CD4-positive, alpha-beta T cell (primary cell): ENCODE results near the gene FRMD4B. TPM values are rescaled to one million over a fixed set of nuclear protein-coding genes. Genes with fewer than 3 reads are reported as not detected.

Source experiments
- ATAC-seq: fragments of 200-7000 bp; cut with Tn5 transposase; one replicate; pipeline ENCODE4 v1.10.0; 2022; ENCODE audit warnings: mild to moderate bottlenecking; ENCODE audit not compliant: poor library complexity
- CTCF ChIA-PET: fragments of 350-600 bp; sonication (Branson Sonifier 250); formaldehyde crosslinking; loops from one replicate; lab custom pipeline; 2021; ENCODE audit warnings: antibody characterized with exemption, inconsistent platforms; lab: Charles Lee
- POLR2A ChIA-PET: fragments of 350-600 bp; sonication (Branson Sonifier 250); formaldehyde crosslinking; loops from one replicate; lab custom pipeline; 2021; ENCODE audit warnings: antibody characterized with exemption, inconsistent platforms; lab: Charles Lee
- DNase-seq, 14 experiments: peaks; one replicate each; pipeline ENCODE4 v3.0.0-alpha.2; 2013 to 2020; ENCODE audit warnings: mixed read lengths in 2 of 14
- H3K27ac ChIP-seq, 2 donors: one replicate each; pipeline versions ENCODE4 v1.5.1 to v1.7.0; 2013; ENCODE audit warnings: low read length in 2 of 2, low read depth in 1 of 2, mild to moderate bottlenecking in 1 of 2
- H3K27me3 ChIP-seq, 2 experiments: 1 replicate in 1 of 2; 2 replicates in 1 of 2; pipeline versions ENCODE4 v1.6.1 to v1.7.0; 2013; ENCODE audit warnings: low read length in 2 of 2, control low read depth in 1 of 2, mild to moderate bottlenecking in 1 of 2, moderate library complexity in 1 of 2; ENCODE audit not compliant: insufficient read depth in 2 of 2, control insufficient read depth in 1 of 2
- H3K36me3 ChIP-seq: one replicate; pipeline ENCODE4 v1.6.1; 2013; ENCODE audit warnings: low read length, control low read depth; ENCODE audit not compliant: insufficient read depth
- H3K4me1 ChIP-seq: one replicate; pipeline ENCODE4 v1.6.1; 2013; ENCODE audit warnings: low read length, control low read depth; ENCODE audit not compliant: insufficient read depth
- H3K4me3 ChIP-seq: one replicate; pipeline ENCODE4 v1.5.1; 2013; ENCODE audit warnings: mild to moderate bottlenecking, low read length, moderate library complexity
- H3K9me3 ChIP-seq, 2 experiments: 1 replicate in 1 of 2; 2 replicates in 1 of 2; pipeline versions ENCODE4 v1.6.1 to v1.7.0; 2013; ENCODE audit warnings: low read length in 2 of 2, mild to moderate bottlenecking in 2 of 2, control low read depth in 1 of 2, moderate library complexity in 1 of 2; ENCODE audit not compliant: control insufficient read depth in 1 of 2, insufficient read depth in 1 of 2
- H3K27ac Mint-ChIP-seq: one replicate; pipeline ENCODE4 v1.8.0; 2020; ENCODE audit warnings: mixed read lengths
- H3K27me3 Mint-ChIP-seq: one replicate; pipeline ENCODE4 v1.8.0; 2021; ENCODE audit warnings: mixed read lengths
- H3K36me3 Mint-ChIP-seq: one replicate; pipeline ENCODE4 v1.8.0; 2021; ENCODE audit warnings: low read depth, mixed read lengths
- H3K4me1 Mint-ChIP-seq: one replicate; pipeline ENCODE4 v1.8.0; 2021; ENCODE audit warnings: low read depth, mixed read lengths
- H3K4me3 Mint-ChIP-seq: one replicate; pipeline ENCODE4 v1.8.0; 2020; ENCODE audit warnings: mild to moderate bottlenecking, mixed read lengths
- H3K9me3 Mint-ChIP-seq: one replicate; pipeline ENCODE4 v1.8.0; 2020; ENCODE audit warnings: mixed read lengths
- CTCF ChIP-seq: fragments of 200-600 bp; IDR thresholded peaks from one replicate; pipeline ENCODE4 v1.8.0; 2022; ENCODE audit warnings: antibody characterized with exemption, mild to moderate bottlenecking
- intact Hi-C, 2 experiments: fragments of 100-400 bp; cut with DNase I in 1 of 2; cut with micrococcal nuclease in 1 of 2; formaldehyde crosslinking; loops; one replicate each; pipeline versions ENCODE4 v1.15.1 to v1.9.0; 2023 to 2025; cut with DNase I, micrococcal nuclease
- total RNA-seq, 174 experiments: library from RNA in 2 of 174; stranded (reverse) in 2 of 174; gene quantifications; one replicate each; pipeline ENCODE4 v1.2.3 and lab custom pipeline; 2021 to 2026

FRMD4B gene
- total RNA-seq, 2 experiments from 2014 or later, result 5.5 to 7.7 TPM

GRCh38 chr3:69161587-69162307 is 224.1 kb downstream of the FRMD4B start:
- Histone ChIP-seq H3K27ac (no peak overlapping the region), H3K27me3 (no peaks in the 10 kb centered on the region), H3K4me1 (no peaks in the 10 kb centered on the region), H3K9me3 (no peaks in the 10 kb centered on the region), H3K36me3 (no peaks in the 10 kb centered on the region), H3K4me3 (no peak overlapping the region)
- TF ChIP-seq CTCF, result peak; percentile 99
- Mint-ChIP-seq H3K4me1 (no peaks in the 10 kb centered on the region), H3K9me3 (no peaks in the 10 kb centered on the region), H3K36me3 (no peaks in the 10 kb centered on the region), H3K4me3 (no peak overlapping the region), H3K27me3 (no peaks in the 10 kb centered on the region), H3K27ac (no peak overlapping the region)
- intact Hi-C loops, result loop anchor here (1.0 to 5.0 kb wide), 7 partner anchors 145 to 786 kb away; no protein-coding TSS in a partner anchor
- ATAC-seq (peak; percentile 52), DNase-seq (peak in 9 of 14 experiments; percentile 3 to 73 (median 19))
- ChIA-PET CTCF (interaction anchor here (0.6 to 7.5 kb wide), 20 partner anchors 12 to 264 kb away, joined by 3 to 107 read pairs (median 4); no protein-coding TSS in a partner anchor), POLR2A (interaction anchor here (0.8 to 2.4 kb wide), 2 partner anchors 38 to 145 kb away, joined by 3 to 8 read pairs; no protein-coding TSS in a partner anchor)

- Mint-ChIP-seq H3K9me3 (no peaks in the 10 kb centered on the region), H3K4me3 (no peak overlapping the region), H3K27ac (no peak overlapping the region), H3K4me1 (no peaks in the 10 kb centered on the region), H3K27me3 (no peaks in the 10 kb centered on the region), H3K36me3 (no peaks in the 10 kb centered on the region)
- ChIA-PET CTCF (interaction anchor here (1.4 to 7.5 kb wide), 5 partner anchors 14 to 250 kb away, joined by 5 to 107 read pairs (median 7); no protein-coding TSS in a partner anchor), POLR2A (no interaction called here)
- ATAC-seq, result no peak
- Histone ChIP-seq H3K4me1 (no peaks in the 10 kb centered on the region), H3K9me3 (no peaks in the 10 kb centered on the region), H3K36me3 (no peaks in the 10 kb centered on the region), H3K4me3 (no peak overlapping the region), H3K27ac (no peak overlapping the region), H3K27me3 (no peaks in the 10 kb centered on the region)
- no peak for TF ChIP-seq CTCF
- intact Hi-C loops, result loop anchor here (2.0 to 5.0 kb wide), 4 partner anchors 264 to 787 kb away; no protein-coding TSS in a partner anchor
- DNase-seq, result no peak
Measured at GRCh38 chr3:69160525-69160924, 225.4 kb downstream of the FRMD4B start.

- no peaks in the 10 kb centered on the region for H3K36me3 ChIP-seq
- H3K4me1 Mint-ChIP-seq, result no peaks in the 10 kb centered on the region
- CTCF ChIA-PET, result interaction anchor here (0.7 to 7.5 kb wide), 3 partner anchors 145 to 250 kb away, joined by 3 to 107 read pairs (median 20); no protein-coding TSS in a partner anchor
- H3K27ac Mint-ChIP-seq, result no peak overlapping the region
- no peaks in the 10 kb centered on the region for H3K4me1 ChIP-seq
- no peaks in the 10 kb centered on the region for H3K9me3 Mint-ChIP-seq
- H3K27me3 Mint-ChIP-seq, result no peaks in the 10 kb centered on the region
- no peak for TF ChIP-seq CTCF
- DNase-seq (no peak), ATAC-seq (no peak)
- H3K27me3 ChIP-seq, result no peaks in the 10 kb centered on the region
- no peak overlapping the region for H3K27ac ChIP-seq
- intact Hi-C loops, result loop anchor here (2.0 to 5.0 kb wide), 4 partner anchors 265 to 787 kb away; no protein-coding TSS in a partner anchor
- H3K4me3 Mint-ChIP-seq, result no peak overlapping the region
- no peaks in the 10 kb centered on the region for H3K9me3 ChIP-seq
- no peaks in the 10 kb centered on the region for H3K36me3 Mint-ChIP-seq
- no peak overlapping the region for H3K4me3 ChIP-seq
- POLR2A ChIA-PET, result no interaction called here
Measured at GRCh38 chr3:69160107-69160506, 225.8 kb downstream of the FRMD4B start.
